H9 (cell line): ENCODE measurements around the gene MTARC1. TPM values are rescaled to one million over a fixed set of nuclear protein-coding genes. Genes with fewer than 3 reads are reported as not detected.

Experiments
- DNase-seq: peaks from one replicate; pipeline ENCODE4 v3.0.0-alpha.2; 2017
- H2AFZ ChIP-seq: one replicate; pipeline ENCODE4 v1.6.1; 2013; ENCODE audit warnings: mild to moderate bottlenecking, low read length, control low read depth, moderate library complexity
- H2AK5ac ChIP-seq: 2 replicates; pipeline ENCODE4 v1.6.1; 2013; ENCODE audit warnings: low read length, control low read depth, mixed read lengths; ENCODE audit not compliant: insufficient read length
- H2BK120ac ChIP-seq: one replicate; pipeline ENCODE4 v1.6.1; 2013; ENCODE audit warnings: low read depth, mild to moderate bottlenecking, low read length, control low read depth, inconsistent platforms; ENCODE audit not compliant: poor library complexity, severe bottlenecking
- H2BK12ac ChIP-seq: 2 replicates; pipeline ENCODE4 v1.6.1; 2013; ENCODE audit warnings: low read length, control low read depth, mixed read lengths, low read depth; ENCODE audit not compliant: insufficient read length
- H2BK15ac ChIP-seq: 2 replicates; pipeline ENCODE4 v1.6.1; 2013; ENCODE audit warnings: low read depth, low read length, control low read depth
- H2BK20ac ChIP-seq: one replicate; pipeline ENCODE4 v1.6.1; 2013; ENCODE audit warnings: low read depth, mild to moderate bottlenecking, low read length, control low read depth, inconsistent platforms; ENCODE audit not compliant: poor library complexity, severe bottlenecking
- H2BK5ac ChIP-seq: 2 replicates; pipeline ENCODE4 v1.6.1; 2013; ENCODE audit warnings: low read length, control low read depth, mixed read lengths; ENCODE audit not compliant: insufficient read length
- H3K14ac ChIP-seq: 2 replicates; pipeline ENCODE4 v1.6.1; 2013; ENCODE audit warnings: low read length, control low read depth; ENCODE audit not compliant: insufficient read depth
- H3K18ac ChIP-seq: 2 replicates; pipeline ENCODE4 v1.6.1; 2013; ENCODE audit warnings: low read depth, mild to moderate bottlenecking, mixed read lengths, low read length, control low read depth; ENCODE audit not compliant: insufficient read length
- H3K23ac ChIP-seq: 2 replicates; pipeline ENCODE4 v1.6.1; 2013; ENCODE audit warnings: low read length, control low read depth, mixed read lengths, low read depth; ENCODE audit not compliant: insufficient read length
- H3K23me2 ChIP-seq: 2 replicates; pipeline ENCODE4 v1.6.1; 2013; ENCODE audit warnings: low read depth, mild to moderate bottlenecking, mixed read lengths, low read length, control low read depth; ENCODE audit not compliant: insufficient read length, poor library complexity, severe bottlenecking
- H3K27ac ChIP-seq: 2 replicates; pipeline ENCODE4 v1.5.1; 2013; ENCODE audit warnings: low read length, control low read depth, mixed read lengths, low read depth; ENCODE audit not compliant: insufficient read length
- H3K27me3 ChIP-seq: 2 replicates; pipeline ENCODE4 v1.6.1; 2013; ENCODE audit warnings: low read length, control low read depth, inconsistent platforms; ENCODE audit not compliant: insufficient read depth
- H3K4ac ChIP-seq: 2 replicates; pipeline ENCODE4 v1.6.1; 2013; ENCODE audit warnings: low read depth, mild to moderate bottlenecking, control low read depth, inconsistent platforms, low read length, moderate library complexity
- H3K4me1 ChIP-seq: 2 replicates; pipeline ENCODE4 v1.6.1; 2013; ENCODE audit warnings: low read length, control low read depth, inconsistent platforms; ENCODE audit not compliant: insufficient read depth
- H3K4me2 ChIP-seq: 2 replicates; pipeline ENCODE4 v1.6.1; 2013; ENCODE audit warnings: low read length, control low read depth, mixed read lengths; ENCODE audit not compliant: insufficient read length, insufficient read depth
- H3K56ac ChIP-seq: 2 replicates; pipeline ENCODE4 v1.6.1; 2013; ENCODE audit warnings: low read depth, mild to moderate bottlenecking, mixed read lengths, low read length, control low read depth; ENCODE audit not compliant: insufficient read length
- H3K79me1 ChIP-seq: 2 replicates; pipeline ENCODE4 v1.6.1; 2013; ENCODE audit warnings: low read depth, mild to moderate bottlenecking, moderate library complexity, low read length, control low read depth, inconsistent platforms; ENCODE audit not compliant: insufficient read depth, poor library complexity, severe bottlenecking
- H3K79me2 ChIP-seq: 2 replicates; pipeline ENCODE4 v1.6.1; 2013; ENCODE audit warnings: low read length, control low read depth, inconsistent platforms; ENCODE audit not compliant: insufficient read depth
- H3K9ac ChIP-seq: 2 replicates; pipeline ENCODE4 v1.6.1; 2013; ENCODE audit warnings: low read length, control low read depth, mixed read lengths; ENCODE audit not compliant: insufficient read length; ENCODE audit errors: extremely low read depth
- H3K9me3 ChIP-seq: one replicate; pipeline ENCODE4 v1.6.1; 2013; ENCODE audit warnings: low read depth, low read length, inconsistent platforms; ENCODE audit not compliant: control insufficient read depth
- H3T11ph ChIP-seq: one replicate; pipeline ENCODE4 v1.6.1; 2013; ENCODE audit warnings: mild to moderate bottlenecking, low read length, control low read depth, inconsistent platforms
- H4K20me1 ChIP-seq: one replicate; pipeline ENCODE4 v1.6.1; 2013; ENCODE audit not compliant: control insufficient read depth, insufficient read length, insufficient read depth
- H4K5ac ChIP-seq: 2 replicates; pipeline ENCODE4 v1.6.1; 2013; ENCODE audit warnings: low read depth, mild to moderate bottlenecking, mixed read lengths, low read length, control low read depth; ENCODE audit not compliant: insufficient read length
- H4K8ac ChIP-seq: replicated peaks from 2 replicates; pipeline ENCODE4 v1.6.1; 2013; ENCODE audit warnings: low read length, control low read depth, mixed read lengths, low read depth; ENCODE audit not compliant: insufficient read length
- H4K91ac ChIP-seq: 2 replicates; pipeline ENCODE4 v1.6.1; 2013; ENCODE audit warnings: low read depth, mild to moderate bottlenecking, moderate library complexity, mixed read lengths, low read length, control low read depth; ENCODE audit not compliant: insufficient read length
- H3K27ac Mint-ChIP-seq, 3 experiments: 2 replicates in 2 of 3; 3 replicates in 1 of 3; pipeline ENCODE4 v1.8.0; 2020 to 2021; ENCODE audit warnings: mixed read lengths in 3 of 3, mild to moderate bottlenecking in 1 of 3, moderate library complexity in 1 of 3
- H3K27me3 Mint-ChIP-seq: 2 replicates; pipeline ENCODE4 v1.8.0; 2021; ENCODE audit warnings: low read depth, mild to moderate bottlenecking, moderate library complexity, mixed read lengths
- H3K36me3 Mint-ChIP-seq, 3 experiments: 2 replicates in 2 of 3; 3 replicates in 1 of 3; pipeline ENCODE4 v1.8.0; 2020 to 2021; ENCODE audit warnings: low read depth in 3 of 3, mixed read lengths in 3 of 3; ENCODE audit not compliant: insufficient read depth in 1 of 3
- H3K4me1 Mint-ChIP-seq, 2 experiments: 2 replicates each; pipeline ENCODE4 v1.8.0; 2020; ENCODE audit warnings: mixed read lengths in 2 of 2
- H3K4me3 Mint-ChIP-seq, 2 experiments: 2 replicates in 1 of 2; 3 replicates in 1 of 2; pipeline ENCODE4 v1.8.0; 2020 to 2021; ENCODE audit warnings: mild to moderate bottlenecking in 2 of 2, mixed read lengths in 2 of 2, moderate library complexity in 1 of 2
- H3K9me3 Mint-ChIP-seq, 2 experiments: 2 replicates in 1 of 2; 3 replicates in 1 of 2; pipeline ENCODE4 v1.8.0; 2020; ENCODE audit warnings: mild to moderate bottlenecking in 2 of 2, mixed read lengths in 2 of 2, moderate library complexity in 1 of 2
- CTCF ChIP-seq: fragments of 200-600 bp; sonication (generic); conservative IDR thresholded peaks from 3 replicates; pipeline ENCODE4 v1.8.0; 2021; ENCODE audit warnings: antibody characterized with exemption, mild to moderate bottlenecking
- WGBS: extraction: QIAGEN DNeasy Blood & Tissue Kit; methylation state at CpG from one replicate; pipeline ENCODE4 v1.1.7; 2013; ENCODE audit warnings: missing lambda C conversion rate, low lambda C conversion rate, mixed read lengths; ENCODE audit not compliant: insufficient read length; ENCODE audit errors: extremely low coverage; 5-methylcytosine and 5-hydroxymethylcytosine counted together
- total RNA-seq: library from RNA; stranded (reverse); gene quantifications from 2 replicates; pipeline ENCODE4 v1.2.1, GENCODE V29; 2021

MTARC1 gene
- total RNA-seq, 1 experiment from 2014 or later: 33.7 TPM

DNA sequence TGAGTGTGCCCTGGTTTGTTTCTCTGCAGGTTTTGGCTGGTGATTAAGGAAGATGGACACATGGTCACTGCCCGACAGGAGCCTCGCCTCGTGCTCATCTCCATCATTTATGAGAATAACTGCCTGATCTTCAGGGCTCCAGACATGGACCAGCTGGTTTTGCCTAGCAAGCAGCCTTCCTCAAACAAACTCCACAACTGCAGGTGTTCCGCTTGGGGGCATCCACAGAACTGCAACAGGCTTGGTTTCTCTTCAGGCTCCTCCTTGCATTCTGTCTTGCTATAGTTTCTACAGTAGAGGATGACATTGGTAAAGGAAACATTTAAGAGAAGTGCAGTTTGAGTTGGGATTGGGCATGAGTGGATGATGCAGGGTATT lies 31.8 kb upstream of the MTARC1 start:
- Histone ChIP-seq H2AFZ (no peak overlapping the region), H2AK5ac (no peak overlapping the region), H2BK120ac (no peak overlapping the region), H3K23me2 (no peaks in the 10 kb centered on the region), H3K56ac (no peak overlapping the region), H3K4me2 (no peak overlapping the region), H3K79me2 (no peaks in the 10 kb centered on the region), H2BK5ac (no peak overlapping the region), H3T11ph (no peak overlapping the region), H3K9ac (no peak overlapping the region), H3K18ac (no peak overlapping the region), H3K79me1 (no peaks in the 10 kb centered on the region), H2BK20ac (no peak overlapping the region), H3K27me3 (peaks cover 2% of the 10 kb centered on the region; the same call in 1 of the 2 replicates), H4K20me1 (no peaks in the 10 kb centered on the region), H3K27ac (no peak overlapping the region), H4K8ac (no peak overlapping the region), H3K23ac (no peak overlapping the region), H2BK15ac (no peak overlapping the region), H4K5ac (no peak overlapping the region), H3K9me3 (no peaks in the 10 kb centered on the region), H3K4ac (no peak overlapping the region), H3K4me1 (no peaks in the 10 kb centered on the region; the same call in 1 of the 2 replicates), H2BK12ac (no peak overlapping the region), H4K91ac (no peak overlapping the region), H3K14ac (no peak overlapping the region)
- Mint-ChIP-seq H3K27me3 (peaks cover 11% of the 10 kb centered on the region), H3K4me3 (no peak overlapping the region), H3K27ac (no peak overlapping the region), H3K4me1 (peaks cover 15 to 16% of the 10 kb centered on the region in 2 experiments), H3K9me3 (no peaks in the 10 kb centered on the region), H3K36me3 (peaks cover 5 to 20% (median 11%) of the 10 kb centered on the region in 3 experiments; a peak in 5 of 7 replicates)
- no peak for DNase-seq
- WGBS: no CpG with 5 or more reads among the region's 4 CpGs
- no peak for TF ChIP-seq CTCF
